Occipital lobe (tissue), 2 donors: Measurements from ENCODE around the gene ZDHHC4. TPM values are rescaled to one million over a fixed set of nuclear protein-coding genes. Genes with fewer than 3 reads are reported as not detected.

Source experiments
- DNase-seq: peaks from one replicate; lab custom pipeline; 2025; lab: John Stamatoyannopoulos, UW
- total RNA-seq: library from RNA; depleted of rRNA; stranded (reverse); fragments of >200 nt; gene quantifications from one replicate; pipeline ENCODE4 v1.2.3, GENCODE V29; 2014

ZDHHC4 gene
- 54.4 TPM for total RNA-seq

DNA sequence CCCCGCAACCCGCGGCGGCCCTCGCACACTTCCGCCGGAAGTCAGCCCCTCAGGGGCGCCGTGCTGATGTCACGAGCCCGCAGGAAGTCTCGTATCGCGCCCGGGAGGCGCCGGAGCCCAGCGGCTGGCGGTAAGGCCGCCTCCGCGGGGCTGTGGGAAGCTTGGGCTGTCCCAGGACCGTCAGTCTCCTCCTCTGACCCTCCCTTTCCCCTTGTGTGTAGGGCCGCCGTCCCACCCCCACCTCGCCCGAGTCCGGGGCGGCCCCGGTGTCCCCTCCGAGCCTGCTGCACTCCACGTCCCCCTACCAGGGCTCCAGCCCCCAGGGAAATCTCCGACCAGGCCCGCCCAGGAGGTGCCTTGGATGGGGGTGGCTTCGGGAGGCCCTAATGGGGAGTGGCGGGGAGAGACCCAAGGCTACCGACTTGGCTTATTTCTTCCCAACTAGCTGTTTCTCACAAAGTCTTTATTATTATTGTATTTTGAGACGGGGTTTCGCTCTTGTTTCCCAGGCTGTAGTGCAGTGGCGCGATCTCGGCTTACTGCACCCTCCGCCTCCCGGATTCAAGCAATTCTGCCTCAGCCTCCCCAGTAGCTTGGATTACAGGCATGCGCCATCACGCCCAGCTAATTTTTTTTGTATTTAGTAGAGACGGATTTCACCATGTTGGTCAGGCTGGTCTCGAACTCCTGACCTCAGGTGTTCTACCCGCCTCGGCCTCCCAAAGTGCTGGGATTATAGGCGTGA, at the start of gene ZDHHC4:
Gene ZDHHC4, plus strand, starts transcription at position 86 of the 745 bp plus-strand sequence. CDS start 3,108 bp downstream, outside the sequence.
- DNase-seq: peak; percentile 75

DNA sequence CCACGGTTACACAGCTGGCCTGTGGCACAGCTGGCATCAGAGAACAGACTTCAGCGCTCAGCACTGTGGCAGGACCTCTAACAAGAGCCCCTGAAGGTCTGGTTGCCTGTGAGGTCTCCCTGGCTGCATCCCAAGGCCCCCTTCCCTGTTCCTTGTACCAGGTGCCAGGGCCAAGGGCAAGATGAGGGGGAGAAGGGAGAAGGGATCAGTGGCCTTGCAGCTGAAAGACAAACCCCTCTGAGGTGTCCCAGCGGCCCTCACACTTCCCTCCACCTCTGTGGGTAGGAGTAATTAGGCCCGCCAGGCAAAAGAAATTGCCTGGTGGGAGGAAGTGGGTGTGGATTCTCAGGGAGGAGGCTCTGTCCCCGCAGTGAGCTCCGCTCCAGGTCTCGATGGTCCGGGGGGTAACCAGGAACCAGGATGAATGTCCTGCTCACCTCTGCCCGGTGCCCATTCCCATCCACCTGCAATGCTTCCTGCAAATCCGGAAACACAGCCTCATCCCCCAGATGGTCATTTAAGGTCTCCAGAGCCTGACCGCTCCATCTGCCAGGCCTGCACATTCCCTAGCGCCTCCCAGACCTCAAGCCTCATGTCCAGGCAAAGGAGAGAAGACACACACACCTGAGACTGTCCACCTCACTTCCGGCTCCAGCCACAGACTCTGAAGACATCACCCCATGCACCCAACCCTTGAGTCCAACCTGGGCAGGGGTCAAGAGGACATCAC, 48.7 kb upstream of the ZDHHC4 start:
- DNase-seq: no peak

DNA sequence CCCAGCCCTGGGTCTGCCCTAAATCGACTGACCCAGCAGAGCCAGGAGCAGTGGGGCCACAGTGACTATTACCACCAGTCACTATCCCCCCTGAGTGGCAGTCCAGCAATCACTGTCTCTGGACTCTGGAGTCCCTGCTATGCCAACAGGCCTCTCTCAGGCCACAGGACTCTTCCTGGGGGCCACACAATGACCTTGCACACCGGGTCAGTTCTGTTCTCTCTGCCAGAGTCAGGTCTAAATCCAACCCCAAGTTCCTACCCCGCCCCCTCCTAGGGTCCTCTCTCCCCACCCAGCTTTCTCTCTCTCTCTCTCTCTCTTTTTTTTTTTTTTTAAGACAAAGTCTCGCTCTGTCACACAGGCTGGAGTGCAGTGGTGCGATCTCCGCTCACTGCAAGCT, 47.6 kb upstream of the ZDHHC4 start:
- DNase-seq: no peak

DNA sequence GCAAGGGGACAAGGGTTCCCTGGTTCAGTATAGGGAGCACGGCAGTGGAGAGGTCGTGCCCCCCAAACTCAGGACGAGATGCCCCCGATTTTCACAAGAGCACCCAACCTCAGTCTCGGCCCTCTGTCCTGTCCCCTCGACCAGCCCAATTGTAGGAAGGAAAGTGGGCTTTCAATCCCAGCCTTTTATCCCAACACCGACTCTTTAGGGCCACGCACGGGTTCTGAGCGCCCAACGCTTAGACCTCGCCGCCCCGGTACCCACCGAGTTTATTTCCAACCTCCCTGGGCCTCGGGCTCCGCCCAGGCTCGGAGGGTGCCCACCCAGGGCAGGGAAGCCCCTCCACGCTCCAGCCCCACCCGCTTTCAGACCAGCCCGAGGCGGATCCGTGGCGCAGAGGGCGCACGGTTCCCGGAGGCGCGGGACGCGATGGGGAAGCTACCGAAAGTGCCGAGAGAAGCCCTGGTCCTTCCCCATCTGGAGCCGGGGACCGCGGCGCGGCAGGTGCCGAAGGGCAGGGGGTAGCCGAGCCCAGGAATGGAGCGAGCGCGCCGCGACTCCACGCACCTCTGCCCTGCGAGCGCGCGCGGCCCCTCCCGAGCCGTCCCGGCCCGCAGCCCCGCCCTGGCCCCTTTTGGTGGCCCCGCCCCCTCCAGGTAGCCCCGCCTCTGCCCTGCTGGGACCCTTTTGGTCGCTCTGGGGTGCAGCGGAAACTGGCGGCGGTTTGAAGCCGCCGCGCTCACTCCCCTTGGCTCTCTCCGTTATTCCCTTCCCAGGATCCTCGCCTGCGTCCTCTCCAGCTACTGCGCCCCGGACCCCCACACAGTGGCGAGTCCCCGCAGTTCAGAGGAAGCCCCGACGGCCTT, 46.4 kb upstream of the ZDHHC4 start:
- no peak for DNase-seq

DNA sequence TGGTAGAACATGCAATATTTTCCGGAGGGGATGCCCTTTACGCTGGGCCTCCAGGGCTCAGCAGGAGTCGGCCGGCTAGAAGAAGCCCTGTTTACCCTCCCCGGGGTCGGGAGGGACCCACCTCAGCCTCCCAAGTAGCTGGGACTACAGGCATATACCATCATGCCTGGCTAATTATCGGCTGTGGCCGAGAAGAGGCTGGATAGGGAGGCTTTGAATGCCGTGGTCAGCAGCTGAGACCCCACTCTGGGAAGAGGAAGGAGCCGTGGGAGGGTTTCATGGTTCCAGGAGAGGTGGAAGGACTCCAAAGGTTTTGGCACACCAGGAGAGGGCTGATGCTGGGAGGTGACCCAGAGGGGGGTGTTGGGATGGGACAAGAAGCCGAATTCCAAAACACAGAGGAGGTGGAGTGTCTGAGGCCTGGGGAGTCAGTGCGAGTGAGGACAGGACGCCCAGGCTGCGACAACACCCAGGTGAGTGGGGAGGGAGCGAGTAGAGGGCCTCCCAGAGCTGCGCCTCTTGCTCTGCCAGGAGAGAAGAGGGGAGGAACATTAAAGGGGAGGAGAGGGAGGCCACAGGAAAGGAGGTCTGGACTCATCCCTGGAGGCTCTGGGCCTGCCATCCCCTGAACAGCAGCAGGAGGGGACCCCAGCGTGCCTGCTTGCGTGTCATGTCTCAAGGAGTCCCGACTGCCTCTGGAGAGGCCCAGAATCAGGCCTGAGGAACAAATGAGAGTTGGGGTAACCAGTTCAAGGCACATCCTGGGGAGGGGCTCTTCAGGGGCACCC, 45.6 kb upstream of the ZDHHC4 start:
- DNase-seq: no peak

DNA sequence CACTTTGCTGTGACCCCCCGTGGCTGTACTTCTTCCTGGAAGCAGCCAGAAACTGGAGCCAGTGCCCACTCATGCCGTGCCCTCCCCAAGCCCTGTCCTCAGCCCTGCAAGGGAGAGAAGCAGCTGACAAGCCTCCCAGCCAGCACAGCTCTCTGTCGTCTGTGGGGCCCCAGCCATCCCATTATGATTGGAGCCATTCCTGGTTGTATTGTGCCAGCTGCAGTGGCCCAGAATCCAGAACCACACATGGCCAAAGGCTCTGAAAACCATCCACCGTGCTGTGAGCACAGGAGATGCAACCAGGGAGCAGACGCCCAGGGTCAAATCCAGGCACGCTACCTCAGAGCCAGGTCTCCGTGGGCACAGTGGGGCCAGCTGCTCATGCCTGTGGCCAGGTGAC, 44.7 kb upstream of the ZDHHC4 start:
- DNase-seq: no peak

DNA sequence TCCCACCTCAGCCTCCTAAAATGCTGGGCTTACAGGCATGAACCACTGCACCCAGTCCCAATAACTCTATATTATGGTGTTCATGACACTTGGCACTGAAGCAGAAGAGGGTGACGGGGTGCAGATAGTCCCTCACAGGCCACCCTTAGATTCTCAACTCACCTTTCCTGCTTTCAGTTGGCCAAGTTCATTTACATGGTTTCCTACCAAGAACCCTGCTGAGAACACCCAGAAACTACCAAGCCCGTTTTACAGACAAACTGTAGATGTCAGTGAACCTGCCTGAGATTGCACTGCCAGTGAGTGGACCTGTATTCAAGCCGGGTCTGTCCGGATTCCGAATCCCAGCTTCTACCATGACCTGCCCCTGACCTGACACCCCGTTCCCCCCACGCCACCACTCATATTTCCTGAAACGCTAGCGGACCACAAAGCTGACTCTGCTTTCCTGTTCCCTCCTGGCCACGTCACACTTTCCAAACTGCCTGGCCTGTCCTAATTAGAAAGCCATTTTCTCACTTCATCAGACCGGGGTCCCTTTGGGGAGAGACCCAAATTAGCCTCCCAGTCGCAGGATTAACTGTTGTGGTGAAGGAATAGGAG, 43.3 kb upstream of the ZDHHC4 start:
- no peak for DNase-seq

DNA sequence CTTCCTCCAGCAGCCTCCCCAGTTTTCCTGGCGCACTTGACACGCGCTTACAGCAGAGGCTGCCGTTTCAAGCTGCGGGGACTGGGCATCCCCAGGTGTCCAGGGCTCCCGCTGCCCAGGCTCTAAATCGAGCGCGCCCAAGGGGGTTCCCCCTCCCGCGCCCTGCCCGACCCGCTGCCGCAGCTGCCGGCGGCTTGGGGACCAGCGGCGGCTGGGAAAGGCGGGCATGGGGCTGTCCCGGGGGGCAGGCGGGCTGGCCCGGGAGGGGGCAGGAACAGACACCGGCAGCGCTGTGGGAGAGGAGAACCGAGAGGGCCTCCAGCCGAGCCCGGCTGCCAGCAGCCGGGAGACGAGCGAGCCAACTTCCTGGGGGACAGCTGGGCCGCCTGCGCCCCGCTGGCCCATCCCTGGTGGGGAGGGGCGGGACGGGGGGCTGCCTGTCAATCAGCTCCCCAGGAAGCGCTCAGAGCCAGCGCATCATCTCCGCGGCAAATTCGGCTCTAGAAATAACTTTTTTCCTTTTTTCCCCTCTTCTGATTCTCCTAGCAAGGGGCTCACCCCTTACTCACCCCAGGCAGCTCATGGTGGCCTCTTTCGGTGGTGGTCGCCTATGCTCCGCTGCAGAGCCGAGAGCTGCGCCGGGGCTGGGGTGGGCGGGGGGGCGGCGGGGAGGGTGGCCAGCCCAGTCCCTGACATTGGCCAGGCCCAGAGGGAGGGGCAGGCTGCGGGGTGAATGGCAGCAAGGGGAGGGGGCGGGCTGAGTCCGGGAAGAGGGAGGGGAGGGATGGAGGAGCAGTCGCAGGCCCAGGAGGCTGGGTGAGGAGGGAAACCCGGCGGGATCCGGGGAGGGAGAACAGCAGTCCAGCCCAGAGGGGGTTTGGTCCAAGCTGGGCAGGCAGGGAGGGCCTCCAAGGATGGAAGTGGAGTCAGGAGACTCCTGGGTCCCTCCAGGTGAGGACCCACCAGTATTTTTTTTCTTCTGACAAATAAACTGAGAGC, 40.7 kb upstream of the ZDHHC4 start:
- no peak for DNase-seq

DNA sequence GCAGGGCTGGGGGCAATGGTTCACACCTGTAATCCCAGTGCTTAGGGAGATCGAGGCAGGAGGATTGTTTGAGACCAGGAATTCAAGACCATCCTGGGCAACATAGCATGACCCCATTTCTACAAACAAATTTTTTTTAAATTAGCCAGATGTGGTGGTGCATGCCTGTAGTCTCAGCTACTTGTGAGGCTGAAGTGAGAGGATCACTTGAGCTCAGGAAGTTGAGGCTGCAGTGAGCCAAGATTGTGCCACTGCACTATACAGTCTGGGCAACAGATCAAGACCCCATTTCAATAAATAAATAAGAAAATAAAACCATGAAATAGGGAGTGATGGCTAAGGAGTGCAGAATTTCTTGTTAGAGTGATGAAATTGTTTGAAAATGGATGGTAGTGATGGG, 34.9 kb upstream of the ZDHHC4 start:
- no peak for DNase-seq

DNA sequence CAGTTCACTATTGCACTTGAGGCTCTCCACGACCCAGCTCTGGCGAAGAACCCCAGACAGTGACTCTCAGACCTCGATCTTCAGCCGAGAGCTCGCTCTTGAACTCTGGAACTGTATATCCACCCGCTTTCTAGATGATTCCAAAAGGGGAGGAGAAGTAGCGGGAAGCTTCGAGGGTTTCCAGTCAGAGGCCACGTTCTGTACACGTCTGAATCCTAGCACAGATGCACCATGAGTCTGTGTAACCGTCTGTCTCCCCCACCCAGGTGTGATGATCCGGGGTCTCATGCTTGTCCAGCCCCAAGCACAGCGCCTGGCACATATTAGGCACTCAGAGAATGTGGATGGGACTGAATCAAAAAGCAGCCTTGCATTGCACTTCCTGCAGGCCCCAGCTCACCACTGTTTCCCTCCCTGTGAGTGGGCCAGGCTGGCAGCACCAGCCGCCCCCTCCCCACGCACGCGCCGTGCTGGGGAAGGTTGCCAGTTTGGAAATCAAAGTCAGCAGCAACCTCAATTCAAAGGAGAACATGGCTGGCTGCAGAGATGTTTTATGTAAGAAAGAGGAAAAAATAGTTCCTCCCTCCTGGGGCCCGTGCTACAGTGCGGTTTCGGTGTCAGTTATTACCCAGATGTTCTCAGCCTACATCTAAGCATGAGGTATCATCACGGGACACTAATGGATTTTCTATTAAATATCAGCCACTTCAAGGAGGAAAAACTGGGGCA, 31.7 kb upstream of the ZDHHC4 start:
- no peak for DNase-seq

DNA sequence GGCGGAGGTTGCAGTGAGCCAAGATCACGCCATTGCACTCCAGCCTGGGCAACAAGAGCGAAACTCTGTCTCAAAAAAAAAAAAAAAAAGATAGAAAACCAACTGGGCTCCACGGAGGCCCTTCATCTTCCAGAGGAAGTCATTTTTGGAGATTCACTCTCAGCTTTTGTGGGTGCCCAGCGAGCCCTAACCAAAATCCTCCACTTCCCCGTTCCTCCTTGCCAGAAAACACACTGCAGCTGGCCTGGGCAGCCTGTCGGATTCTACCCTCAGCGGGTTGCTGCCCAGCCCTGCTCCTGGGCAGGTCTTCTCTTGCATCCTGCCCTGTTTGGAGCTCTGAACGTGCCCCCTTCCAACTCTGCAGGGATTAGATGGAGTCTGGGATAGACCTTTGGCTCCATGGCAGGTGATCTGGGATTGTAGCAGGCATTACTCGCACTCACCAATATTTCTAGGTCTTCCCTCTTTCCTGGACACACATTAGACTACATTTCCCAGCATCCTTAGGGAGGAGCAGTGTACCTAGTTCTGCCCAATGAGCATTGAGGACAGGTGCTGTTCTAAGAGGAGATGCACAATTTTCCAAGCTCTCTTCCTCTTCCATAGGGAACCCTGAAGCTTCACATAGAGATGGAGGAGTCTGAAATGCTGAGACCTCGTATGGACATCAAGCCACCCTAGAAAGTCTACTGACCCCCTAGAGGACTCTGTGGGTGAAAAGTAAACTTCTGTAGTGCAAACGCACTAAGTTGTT, 30.6 kb upstream of the ZDHHC4 start:
- DNase-seq: no peak

DNA sequence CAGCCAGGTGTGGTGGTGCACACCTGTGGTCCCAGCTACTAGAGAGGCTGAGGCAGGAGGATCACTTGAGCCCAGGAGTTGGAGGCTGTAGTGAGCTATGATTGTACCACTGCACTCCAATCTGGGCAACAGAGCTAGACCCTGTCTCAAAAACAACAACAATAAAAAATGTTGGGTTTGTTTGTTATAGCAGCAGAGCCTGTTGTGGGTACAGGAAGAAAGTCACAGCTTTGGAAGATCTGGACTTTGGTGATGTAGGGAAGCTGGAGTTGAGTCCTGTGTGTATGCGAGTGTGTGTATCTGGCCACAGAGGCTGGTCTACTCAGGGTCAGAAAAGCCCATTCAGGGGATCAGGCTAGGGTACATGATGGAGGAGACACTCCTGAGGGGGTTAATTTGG, 29.9 kb upstream of the ZDHHC4 start:
- no peak for DNase-seq

DNA sequence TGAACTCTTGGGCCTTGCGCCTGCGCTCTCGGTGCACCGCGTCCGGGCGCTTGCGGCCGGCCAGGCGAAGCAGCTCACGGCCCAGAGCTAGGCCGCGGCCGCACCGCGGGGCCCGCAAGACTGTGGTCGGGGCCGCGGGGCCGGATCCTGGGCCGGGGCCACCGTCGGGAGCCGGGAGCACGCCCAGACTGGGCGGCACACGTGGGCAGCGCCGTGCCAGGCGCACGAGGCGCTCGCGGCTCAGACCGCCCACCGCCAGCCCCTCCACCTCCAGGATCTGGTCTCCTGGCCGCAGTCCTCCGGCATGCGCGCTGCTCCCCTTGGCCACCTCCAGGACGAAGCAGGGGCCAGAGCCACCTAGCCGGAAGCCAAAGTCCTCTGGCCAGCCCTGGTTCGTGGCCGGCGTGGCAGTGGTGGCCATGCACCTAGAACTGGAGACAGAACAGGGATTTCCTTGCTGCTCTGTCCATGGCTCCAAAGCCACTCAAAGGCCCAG, 26.2 kb upstream of the ZDHHC4 start, which contains the start of gene GRID2IP:
Gene GRID2IP, minus strand, starts transcription at position 446 of the 496 bp plus-strand sequence. Its CDS starts 25 bp downstream, at position 421.
- no peak for DNase-seq

DNA sequence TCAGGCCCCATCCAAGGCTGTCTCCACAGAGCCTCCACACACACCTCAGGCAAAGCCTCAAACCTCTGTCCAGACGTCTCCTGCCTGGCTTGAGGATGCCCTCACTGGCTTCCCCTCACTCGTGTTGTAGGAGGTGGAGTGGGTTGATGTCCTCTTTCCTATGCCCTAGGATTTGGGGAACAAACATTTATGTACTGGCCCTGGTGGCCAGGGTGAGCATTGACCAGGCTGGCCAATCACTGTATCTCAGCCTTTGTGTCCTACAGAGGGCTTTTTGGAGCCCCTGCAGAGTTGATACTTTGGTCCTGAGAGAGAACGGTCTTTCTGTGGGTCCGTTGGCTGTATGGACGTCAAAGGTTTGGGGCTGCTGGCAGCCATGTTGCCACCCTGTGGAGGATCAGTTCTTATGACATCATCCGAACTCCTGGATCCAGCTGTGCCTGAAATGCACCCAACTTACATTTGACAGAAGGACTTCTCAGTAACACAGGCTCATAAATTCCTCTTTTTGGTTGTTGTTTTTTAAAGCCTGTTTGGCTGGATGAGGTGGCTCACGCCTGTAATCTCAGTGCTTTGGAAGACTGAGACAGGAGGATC, 23.7 kb upstream of the ZDHHC4 start:
- no peak for DNase-seq

DNA sequence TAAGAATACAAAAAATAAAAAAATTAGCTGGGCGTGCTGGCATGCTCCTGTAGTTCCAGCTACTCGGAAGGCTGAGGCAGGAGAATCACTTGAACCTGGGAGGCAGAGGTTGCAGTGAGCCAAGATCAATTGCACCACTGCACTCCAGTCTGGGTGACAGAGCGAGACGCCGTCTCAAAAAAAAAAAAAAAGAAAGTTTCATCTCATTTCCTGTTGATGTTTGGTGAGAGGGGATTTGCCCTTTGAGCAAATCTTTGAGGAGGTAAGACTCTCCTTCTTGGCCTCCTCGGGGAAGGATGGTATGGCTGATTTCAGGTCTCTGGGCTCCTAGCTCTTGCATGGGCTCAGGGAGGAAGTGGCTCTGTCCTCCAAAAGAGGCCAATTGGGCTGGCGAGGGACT, 22.4 kb upstream of the ZDHHC4 start:
- no peak for DNase-seq

DNA sequence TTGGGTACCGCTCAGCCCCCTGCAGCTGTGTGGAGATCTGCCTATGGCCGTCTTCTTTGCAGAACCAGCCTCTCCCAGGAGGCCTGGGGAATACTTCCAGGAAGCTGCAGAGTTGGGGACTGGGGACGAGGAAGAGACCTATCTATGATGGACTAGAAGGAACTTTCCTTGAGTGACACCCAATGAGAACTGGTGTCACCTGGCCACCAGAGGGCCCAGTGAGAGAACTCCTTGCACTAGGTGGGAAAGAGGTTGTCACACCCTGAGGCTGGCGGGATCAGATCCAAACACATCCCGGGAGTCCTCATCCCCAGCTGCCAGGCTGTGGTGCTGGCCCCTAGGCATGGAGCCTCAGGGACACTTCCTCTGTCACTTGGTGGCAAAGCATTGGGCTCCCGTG, 21.1 kb upstream of the ZDHHC4 start:
- no peak for DNase-seq

DNA sequence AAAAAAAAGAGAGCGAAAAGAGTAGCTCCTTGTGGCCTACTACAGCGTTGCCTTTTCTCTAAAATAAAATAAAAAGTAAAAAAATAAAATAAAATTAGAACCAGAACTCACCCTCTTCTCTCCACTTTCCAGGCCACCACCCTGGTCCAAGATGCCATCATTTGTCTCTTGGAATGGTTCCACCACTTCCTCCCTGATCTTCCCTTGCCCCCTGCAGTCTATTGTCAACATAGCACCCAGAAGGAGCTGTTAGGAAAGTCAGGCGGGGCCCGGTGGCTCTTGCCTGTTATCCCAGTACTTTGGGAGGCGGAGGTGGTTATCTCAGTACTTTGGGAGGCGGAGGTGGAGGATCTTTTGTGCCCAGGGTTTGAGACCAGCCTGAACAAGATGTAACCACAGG, 18.4 kb upstream of the ZDHHC4 start:
- no peak for DNase-seq
